Measurements from ENCODE around the gene CNP. TPM values are rescaled to one million over a fixed set of nuclear protein-coding genes. Genes with fewer than 3 reads are reported as not detected.
"Not testable (repeated sequence)": the region's sequence is repeated elsewhere in the genome, so short reads cannot be mapped to it uniquely, and the experiment has no call there.

Gene CNP
- total RNA-seq, 2 donors from 2014 or later: 63.1 to 85.3 TPM

DNA sequence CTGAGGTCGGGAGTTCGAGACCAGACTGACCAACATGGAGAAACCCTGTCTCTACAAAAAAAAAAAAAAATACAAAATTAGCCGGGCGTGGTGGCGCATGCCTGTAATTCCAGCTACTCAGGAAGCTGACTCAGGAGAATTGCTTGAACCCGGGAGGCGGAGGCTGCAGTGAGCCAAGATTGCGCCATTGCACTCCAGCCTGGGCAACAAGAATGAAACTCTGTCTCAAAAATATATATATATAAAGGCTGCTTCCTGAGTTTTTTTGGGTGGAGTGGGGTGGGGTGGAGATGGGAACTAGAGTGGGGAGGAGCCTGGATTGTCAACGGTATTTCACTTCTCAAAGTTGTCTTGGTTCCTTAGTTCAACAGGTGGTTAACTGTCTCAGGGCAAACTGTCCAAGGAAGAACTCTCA is 43.7 kb downstream of the CNP start:
- not testable (repeated sequence) for H3K9me3 Mint-ChIP-seq; DNase-seq (ENCODE audit: low spot score in 2 of 2); H3K36me3 Mint-ChIP-seq; ATAC-seq
- H3K27ac Mint-ChIP-seq: peak overlapping the region in 1 of 2 donors; percentile 54

DNA sequence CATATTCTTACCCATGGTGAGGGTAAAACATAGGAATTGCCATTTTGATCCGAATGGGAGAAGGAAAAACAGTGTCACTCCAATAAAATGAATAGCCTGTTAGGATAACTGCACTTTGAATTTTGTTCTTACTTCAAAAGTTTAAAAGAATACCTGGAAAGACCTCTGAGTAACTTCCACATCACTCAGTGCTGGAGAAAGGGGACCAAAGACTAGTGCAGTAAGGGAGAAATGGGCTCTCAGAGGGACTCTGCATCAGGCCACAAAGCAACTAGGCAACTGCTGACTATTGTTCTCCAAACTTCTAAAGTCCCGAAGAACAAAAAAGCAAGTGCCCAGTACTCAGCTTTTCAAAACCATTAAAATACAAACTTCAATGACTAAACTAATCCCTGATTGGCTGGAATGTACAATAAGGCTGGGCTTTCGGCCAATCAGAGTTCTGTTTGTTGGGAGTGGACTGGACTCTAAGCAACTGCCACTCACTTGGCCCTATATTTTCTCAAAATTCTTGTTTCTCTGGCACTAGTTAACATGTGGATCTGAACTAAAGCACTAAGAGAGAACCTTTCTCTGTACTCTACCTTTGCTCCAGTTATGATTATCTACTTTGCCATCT is 44.4 kb downstream of the CNP start:
- Mint-ChIP-seq H3K36me3 (peaks cover 0 to 2% of the 10 kb centered on the region in 2 donors), H3K27ac (peak overlapping the region; percentile 4 to 54), H3K9me3 (no peaks in the 10 kb centered on the region)
- ATAC-seq: no peak
- DNase-seq (ENCODE audit: low spot score in 2 of 2): no peak

DNA sequence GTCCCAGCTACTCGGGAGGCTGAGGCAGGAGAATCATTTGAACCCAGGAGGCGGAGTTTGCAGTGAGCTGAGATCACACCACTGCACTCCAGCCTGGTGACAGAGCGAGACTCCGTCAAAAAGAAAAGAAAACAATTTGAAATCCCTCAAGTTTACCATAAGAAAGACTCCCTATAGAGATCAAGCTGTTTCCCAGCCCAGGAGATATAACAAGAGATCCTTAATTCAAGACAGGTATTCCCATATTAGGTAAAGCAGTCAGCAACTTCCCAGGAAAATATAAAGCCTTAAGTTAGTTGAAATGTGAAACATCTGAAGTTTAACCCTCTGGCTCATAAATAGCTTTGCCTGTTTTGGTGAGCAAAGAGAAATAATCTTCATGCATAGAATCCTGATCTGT is 45.8 kb downstream of the CNP start:
- DNase-seq (ENCODE audit: low spot score in 2 of 2); ATAC-seq; H3K9me3 Mint-ChIP-seq; H3K27ac Mint-ChIP-seq: not testable (repeated sequence)
- peaks cover 11 to 15% of the 10 kb centered on the region in 2 donors for H3K36me3 Mint-ChIP-seq

DNA sequence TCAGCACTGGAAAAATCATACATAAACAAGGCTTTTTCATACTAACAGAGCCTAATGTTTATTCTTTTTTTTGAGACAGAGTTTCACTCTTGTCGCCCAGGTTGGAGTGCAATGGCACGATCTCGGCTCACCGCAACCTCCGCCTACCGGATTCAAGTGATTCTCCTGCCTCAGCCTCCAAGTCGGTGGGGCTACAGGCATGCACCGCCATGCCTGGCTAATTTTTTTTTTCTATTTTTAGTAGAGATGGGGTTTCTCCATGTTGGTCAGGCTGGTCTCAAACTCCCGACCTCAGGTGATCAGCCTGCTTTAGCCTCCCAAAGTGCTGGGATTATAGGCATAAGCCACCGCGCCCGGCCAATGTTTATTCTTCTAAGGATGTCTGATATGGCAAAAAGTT is 47.1 kb downstream of the CNP start:
- Mint-ChIP-seq H3K36me3 (peaks cover 12 to 25% of the 10 kb centered on the region in 2 donors), H3K27ac (peak overlapping the region in 1 of 2 donors; percentile 8)
- not testable (repeated sequence) for H3K9me3 Mint-ChIP-seq; DNase-seq (ENCODE audit: low spot score in 2 of 2); ATAC-seq

DNA sequence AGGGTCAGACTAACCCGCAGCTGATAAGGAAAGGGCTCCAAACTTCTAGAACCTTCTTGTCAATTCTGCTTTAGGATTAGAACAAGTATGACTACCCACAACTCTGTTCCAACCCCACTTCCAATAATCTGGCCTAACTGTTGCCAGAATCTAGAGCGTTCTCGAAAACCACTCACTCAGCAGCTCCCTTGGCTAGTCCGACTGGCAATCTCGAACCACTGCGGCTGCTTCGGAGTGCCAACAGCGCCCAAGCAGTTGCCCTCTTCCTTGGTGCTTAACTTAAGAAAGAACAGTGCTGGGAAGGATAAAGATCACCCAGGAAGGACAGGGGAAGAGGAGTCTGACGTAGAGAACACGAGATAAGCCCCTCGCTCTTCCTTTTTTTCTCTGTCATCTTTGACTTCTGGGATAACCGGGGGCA is 49.8 kb downstream of the CNP start:
- H3K9me3 Mint-ChIP-seq: peaks cover 3 to 11% of the 10 kb centered on the region in 2 donors
- ATAC-seq: no peak
- no peak for DNase-seq (ENCODE audit: low spot score in 2 of 2)
- H3K27ac Mint-ChIP-seq: peak overlapping the region; percentile 98 to 100
- H3K36me3 Mint-ChIP-seq: peaks cover 18 to 43% of the 10 kb centered on the region in 2 donors

DNA sequence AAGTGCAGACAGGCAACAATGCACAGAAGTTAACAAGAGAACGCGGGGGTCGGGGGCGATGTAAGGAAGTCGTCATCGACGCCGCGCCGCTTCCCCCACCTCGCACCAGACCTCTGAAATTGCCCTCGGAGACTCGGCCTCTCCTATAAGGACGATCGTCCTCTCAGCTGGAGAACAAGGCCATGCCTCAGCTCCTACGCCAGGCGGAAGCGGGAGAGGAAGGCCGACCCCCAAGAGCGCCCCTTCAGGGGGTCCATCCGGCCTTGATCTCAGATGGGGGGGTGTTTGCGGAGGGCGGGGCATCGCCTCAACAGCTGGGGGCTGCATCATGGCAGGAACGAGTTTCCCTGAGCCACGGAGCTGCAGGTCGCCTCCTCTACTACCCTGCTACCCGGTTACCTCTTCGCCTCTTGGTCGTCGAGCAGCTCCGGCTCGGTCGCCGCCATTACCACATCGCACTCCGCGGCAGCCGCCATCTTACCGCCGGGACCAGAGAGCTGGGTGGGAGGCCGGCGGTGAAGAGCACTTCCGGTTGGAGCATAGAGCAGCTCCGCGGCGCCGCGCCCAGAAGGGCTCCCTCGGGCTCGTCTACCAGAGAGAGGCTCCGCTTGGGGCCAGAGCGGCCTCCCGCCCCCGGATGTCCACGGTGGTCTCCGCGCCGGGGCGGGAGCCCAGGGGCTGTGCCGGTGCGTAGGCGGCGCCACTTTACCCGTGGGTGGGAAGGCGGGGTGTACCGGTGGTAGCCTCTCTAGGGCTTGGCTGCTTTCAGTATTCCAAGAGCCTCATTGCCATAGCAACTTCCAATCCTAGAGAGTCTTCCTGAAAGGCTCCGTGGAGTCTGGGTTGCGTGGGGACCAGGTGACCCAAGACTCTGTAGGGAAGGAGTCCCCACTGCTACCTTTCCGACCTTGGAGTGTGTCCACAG is 50.6 kb downstream of the CNP start, which contains the start of gene DNAJC7:
Gene DNAJC7, minus strand, starts transcription at position 499 of the 925 bp plus-strand sequence. Its CDS starts 23 bp downstream, at position 476.
- DNase-seq (ENCODE audit: low spot score in 2 of 2): peak; percentile 85 to 88
- Mint-ChIP-seq H3K9me3 (peaks cover 3 to 11% of the 10 kb centered on the region in 2 donors), H3K36me3 (peaks cover 18 to 45% of the 10 kb centered on the region in 2 donors), H3K27ac (peak within 1 kb of the TSS; percentile 98 to 100)
- ATAC-seq: peak; percentile 75 to 90

DNA sequence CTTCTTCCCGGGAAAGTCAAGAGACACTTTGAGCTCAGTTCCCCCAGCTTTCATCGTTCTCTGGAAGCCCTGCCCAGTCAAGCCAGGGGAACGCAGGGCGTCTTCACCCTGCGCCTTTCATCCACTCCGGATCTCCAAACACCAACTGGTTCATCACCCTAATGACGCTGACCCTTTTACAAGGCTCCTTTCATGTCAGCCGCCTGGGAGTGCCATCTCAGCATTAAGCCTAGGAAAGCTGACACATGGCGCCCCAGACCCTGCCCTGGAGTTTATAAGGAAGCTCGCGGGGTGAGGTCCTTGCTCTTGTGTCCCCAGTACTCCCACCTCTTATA is 51.2 kb downstream of the CNP start:
- ATAC-seq: peak; percentile 21 to 44
- Mint-ChIP-seq H3K9me3 (peaks cover 3 to 11% of the 10 kb centered on the region in 2 donors), H3K36me3 (peaks cover 18 to 45% of the 10 kb centered on the region in 2 donors), H3K27ac (peak overlapping the region; percentile 86 to 98)
- DNase-seq (ENCODE audit: low spot score in 2 of 2): peak in 1 of 2 donors; percentile 40

DNA sequence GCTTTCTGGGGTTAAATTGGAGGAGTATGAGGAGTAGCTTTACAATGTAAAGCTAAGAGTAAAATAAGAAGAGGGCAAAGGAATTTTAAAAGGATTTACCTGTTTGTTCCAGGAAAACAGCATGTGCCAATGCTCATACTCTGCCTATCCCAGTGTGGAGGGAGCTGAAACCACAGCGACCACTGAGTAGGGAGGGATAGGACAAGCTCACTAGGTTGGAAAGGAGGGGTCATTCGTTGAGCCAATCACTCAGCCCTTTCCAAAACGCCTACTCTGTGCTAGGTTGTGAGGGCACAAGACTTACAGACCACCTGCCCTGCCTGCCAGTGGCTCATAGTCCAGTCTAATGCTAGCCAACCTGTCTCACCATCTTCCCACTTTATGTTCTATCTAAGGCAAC is 51.7 kb downstream of the CNP start:
- ATAC-seq: no peak
- Mint-ChIP-seq H3K36me3 (peaks cover 18 to 45% of the 10 kb centered on the region in 2 donors), H3K27ac (peak overlapping the region in 1 of 2 donors; percentile 98), H3K9me3 (peaks cover 3 to 11% of the 10 kb centered on the region in 2 donors)
- no peak for DNase-seq (ENCODE audit: low spot score in 2 of 2)

DNA sequence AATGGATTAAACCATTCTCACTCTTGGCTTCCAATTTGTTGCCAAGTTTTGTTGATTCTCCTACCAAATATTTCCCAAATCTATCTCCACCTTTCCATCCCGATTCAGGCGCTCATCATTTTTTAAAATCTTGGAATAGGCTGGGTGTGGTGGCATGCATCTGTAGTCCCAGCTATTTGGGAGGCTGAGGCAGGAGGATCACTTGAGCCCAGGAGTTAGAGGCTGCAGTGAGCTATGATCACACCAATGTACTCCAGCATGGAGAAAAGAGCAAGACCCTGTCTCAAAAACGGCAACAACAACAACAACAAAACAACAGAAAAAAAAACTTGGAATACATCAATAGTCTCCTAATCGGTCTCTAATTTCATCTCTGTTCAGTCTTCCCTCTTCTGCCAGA is 52.4 kb downstream of the CNP start:
- no peak for DNase-seq (ENCODE audit: low spot score in 2 of 2)
- peaks cover 18 to 45% of the 10 kb centered on the region in 2 donors for H3K36me3 Mint-ChIP-seq
- ATAC-seq: no peak
- H3K27ac Mint-ChIP-seq: peak overlapping the region; percentile 38 to 98
- H3K9me3 Mint-ChIP-seq: peaks cover 3 to 11% of the 10 kb centered on the region in 2 donors

DNA sequence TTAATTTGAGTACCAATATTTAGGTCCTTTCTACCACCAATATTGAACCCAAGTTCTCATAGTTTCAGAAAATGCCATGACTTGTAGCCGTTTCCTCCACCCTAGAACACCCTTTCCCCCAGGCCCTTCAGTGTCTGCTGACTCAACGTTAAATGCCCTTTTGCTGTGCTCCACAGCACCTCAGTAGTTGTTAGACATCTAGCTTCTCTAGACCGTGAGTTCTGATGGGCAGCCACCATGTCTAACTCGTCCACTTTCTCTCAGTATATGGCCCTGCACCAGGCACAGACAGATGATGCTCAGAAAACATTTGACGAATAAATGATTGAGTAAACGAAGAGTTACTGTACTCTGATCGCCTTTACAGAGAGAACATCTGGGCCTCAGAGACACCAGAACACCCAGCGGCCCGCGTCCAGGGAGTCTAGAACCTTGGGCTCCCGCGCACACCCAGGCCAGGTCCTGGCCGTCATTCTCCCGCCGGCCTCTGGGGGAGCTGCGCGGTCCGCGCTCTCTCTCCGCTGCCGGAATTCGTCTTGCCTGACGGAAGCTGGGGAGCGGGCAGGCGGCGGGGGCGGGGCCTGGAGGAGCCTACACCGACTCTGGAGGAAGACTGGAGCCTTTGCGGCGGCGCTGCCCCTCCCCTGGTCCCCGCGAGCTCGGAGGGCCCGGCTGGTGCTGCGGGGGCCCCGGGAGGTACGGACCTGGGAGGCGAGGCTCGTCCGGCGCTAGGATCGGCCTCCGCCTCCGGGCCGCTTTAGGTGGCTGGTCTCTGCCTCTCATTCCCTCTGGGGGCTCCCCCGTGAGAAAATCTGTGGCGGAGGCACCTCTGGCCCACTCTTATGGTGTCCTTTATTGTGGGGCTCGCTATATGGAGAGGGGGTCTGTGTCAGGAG is 53.2 kb downstream of the CNP start, which contains the start of gene NKIRAS2:
Gene NKIRAS2, plus strand, starts transcription at position 582 of the 896 bp plus-strand sequence. CDS start 1,488 bp downstream, outside the sequence.
- Mint-ChIP-seq H3K36me3 (peaks cover 18 to 45% of the 10 kb centered on the region in 2 donors), H3K9me3 (peaks cover 3 to 11% of the 10 kb centered on the region in 2 donors), H3K27ac (peak within 1 kb of the TSS; percentile 96 to 98)
- ATAC-seq (peak; percentile 81), DNase-seq (ENCODE audit: low spot score in 2 of 2) (peak; percentile 91 to 96)

DNA sequence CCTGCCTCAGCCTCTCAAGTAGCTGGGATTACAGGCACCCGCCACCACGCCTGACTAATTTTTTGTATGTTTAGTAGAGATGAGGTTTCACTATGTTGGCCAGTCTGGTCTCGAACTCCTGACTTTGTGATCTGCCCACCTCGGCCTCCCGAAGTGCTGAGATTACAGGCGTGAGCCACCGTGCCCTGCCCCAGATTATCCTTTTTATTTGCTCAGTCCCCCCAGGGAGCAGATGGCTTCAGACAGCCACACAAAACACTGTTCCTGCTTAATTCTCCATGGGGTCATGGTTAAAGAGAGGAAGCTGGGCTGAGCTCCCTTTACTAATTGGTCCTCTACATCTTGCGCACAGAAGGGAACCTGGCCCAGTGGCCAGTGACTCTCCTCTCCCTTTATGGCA is 54.2 kb downstream of the CNP start:
- Mint-ChIP-seq H3K9me3 (peaks cover 3 to 11% of the 10 kb centered on the region in 2 donors), H3K27ac (peak overlapping the region; percentile 90 to 96), H3K36me3 (peaks cover 18 to 45% of the 10 kb centered on the region in 2 donors)
- not testable (repeated sequence) for ATAC-seq; DNase-seq (ENCODE audit: low spot score in 2 of 2)

DNA sequence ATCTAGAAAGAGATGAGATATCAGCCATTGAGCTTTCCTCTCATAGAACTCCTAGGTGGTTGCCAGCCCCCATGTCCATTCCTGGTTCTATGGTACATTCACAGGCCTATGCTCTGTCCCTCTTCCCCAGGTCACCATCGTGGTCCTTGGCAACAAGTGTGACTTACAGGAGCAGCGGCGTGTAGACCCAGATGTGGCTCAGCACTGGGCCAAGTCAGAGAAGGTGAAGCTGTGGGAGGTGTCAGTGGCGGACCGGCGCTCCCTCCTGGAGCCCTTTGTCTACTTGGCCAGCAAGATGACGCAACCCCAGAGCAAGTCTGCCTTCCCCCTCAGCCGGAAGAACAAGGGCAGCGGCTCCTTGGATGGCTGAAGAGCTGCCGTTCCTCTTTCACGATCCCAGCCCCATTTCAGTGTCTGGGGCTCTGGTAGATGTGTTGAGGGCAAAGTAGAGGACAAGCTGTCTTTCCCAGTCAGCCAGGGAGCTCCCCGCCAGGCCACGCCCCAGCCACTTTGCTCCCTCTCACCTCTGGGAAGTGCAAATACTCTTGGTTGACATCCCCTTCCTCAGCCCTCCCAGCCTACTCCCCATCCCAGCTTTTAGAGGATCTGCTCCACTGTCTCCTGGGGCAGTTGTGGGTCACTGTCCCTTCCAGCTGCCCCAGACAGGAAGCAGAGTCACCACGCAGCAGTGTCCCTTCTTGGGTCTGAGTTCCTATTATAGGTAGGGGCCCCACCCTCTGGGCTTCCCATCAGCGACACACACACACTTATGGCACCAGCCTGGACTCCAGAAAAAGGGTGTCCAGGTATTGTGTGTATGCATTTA is 57.1 kb downstream of the CNP start:
- ATAC-seq (no peak), DNase-seq (ENCODE audit: low spot score in 2 of 2) (no peak)
- Mint-ChIP-seq H3K36me3 (peaks cover 6 to 20% of the 10 kb centered on the region in 2 donors), H3K9me3 (peaks cover 3 to 8% of the 10 kb centered on the region in 2 donors), H3K27ac (peak overlapping the region in 1 of 2 donors; percentile 66)

DNA sequence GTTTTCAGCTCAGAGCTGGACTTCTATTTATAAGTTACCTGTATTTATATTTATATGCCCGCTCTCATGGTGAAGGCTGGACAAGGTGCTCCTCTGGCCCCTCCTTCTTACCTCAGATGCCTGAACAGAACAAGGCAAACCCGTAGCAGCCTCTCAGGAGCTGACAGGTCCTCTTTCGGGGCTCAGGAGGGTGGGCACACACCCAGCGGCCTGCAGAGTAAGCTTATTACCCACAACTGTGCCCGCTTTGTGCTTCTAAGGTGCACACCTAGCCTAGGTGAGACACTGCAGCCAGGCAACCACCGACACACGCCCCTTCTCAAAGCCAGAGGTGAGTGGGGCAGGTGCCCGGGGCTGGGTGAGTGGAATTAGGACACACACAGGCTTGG is 58.6 kb downstream of the CNP start:
- no peaks in the 10 kb centered on the region for H3K9me3 Mint-ChIP-seq
- peaks cover 5 to 10% of the 10 kb centered on the region in 2 donors for H3K36me3 Mint-ChIP-seq
- DNase-seq (ENCODE audit: low spot score in 2 of 2) (no peak), ATAC-seq (peak in 1 of 2 donors; percentile 38)
- H3K27ac Mint-ChIP-seq: peak overlapping the region; percentile 25 to 66

DNA sequence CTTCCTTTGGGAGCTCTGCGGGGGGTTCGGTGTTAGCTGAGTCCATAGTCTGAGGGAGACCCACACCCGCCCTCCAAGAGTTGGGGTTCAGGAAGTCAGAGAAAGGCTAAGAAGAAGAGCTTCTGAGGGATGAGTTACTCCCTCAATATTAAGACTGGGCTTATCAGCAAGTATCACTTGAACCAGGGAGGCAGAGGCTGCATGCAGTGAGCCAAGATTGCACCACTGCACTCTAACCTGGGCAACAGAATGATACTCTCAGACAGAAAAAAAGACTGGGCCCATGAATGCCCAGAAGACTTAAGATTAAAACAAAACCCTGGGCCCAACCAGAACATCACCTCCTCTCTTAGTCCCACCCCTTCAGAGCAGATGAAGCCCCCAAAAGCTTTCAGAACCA is 59.3 kb downstream of the CNP start:
- Mint-ChIP-seq H3K36me3 (peaks cover 0 to 5% of the 10 kb centered on the region in 2 donors), H3K9me3 (no peaks in the 10 kb centered on the region), H3K27ac (peak overlapping the region in 1 of 2 donors; percentile 65)
- ATAC-seq (no peak), DNase-seq (ENCODE audit: low spot score in 2 of 2) (no peak)

DNA sequence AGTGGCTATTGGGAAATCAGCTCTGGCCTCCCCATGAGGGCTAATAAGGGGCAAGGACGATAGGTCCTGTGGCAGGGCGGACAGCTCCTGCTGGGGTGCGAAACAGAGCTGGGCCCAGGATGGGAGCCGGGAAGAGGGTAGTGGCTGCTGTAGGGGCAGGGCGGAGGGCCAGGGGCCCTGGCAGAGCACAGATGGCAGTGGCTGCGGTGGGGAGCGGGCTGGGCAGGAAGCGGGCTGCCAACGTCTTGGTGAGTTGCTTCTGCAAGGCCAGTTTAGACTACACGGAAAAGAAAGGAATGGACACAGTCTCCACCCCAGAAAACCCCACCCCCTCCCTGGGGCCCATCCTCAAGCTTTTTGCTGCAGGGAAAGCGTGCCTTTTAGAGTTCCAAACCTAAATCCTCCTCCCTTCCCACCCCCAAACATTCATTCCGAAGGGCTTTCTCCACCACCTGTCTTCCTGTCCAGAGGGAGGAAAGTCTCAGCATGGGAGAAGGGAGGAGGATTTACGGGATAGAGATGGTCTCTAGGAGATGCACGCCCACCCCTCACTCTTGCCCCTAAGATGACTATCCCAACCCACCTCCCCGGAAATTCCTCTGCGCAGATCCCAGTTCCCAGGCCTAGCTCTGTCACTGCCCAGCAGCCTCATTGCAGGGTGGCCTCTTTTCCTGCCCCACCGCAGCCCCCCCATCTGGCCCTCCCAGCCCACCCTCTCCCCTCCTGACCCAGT is 60.4 kb downstream of the CNP start:
- no peak for ATAC-seq

More for the DNA sequence above, 60.4 kb downstream of the CNP start:
- Mint-ChIP-seq H3K27ac (peak overlapping the region in 1 of 2 donors; percentile 65), H3K36me3 (no peaks in the 10 kb centered on the region), H3K9me3 (no peaks in the 10 kb centered on the region)
- DNase-seq (ENCODE audit: low spot score in 2 of 2): no peak
